SK-N-SH (cell line): ENCODE data around the gene POGLUT3.

Experiments
- FOSL2 ChIP-seq: IDR thresholded peaks from 2 replicates; pipeline ENCODE4 v1.4.0; 2012; ENCODE audit warnings: low read depth, mild to moderate bottlenecking, moderate library complexity, borderline replicate concordance
- FOXM1 ChIP-seq: IDR thresholded peaks from 2 replicates; pipeline ENCODE4 v1.4.0; 2012; ENCODE audit warnings: low read depth, mild to moderate bottlenecking
- NRF1 ChIP-seq: IDR thresholded peaks from 2 replicates; pipeline ENCODE4 v1.6.1; 2012; ENCODE audit warnings: low read depth, mild to moderate bottlenecking, low read length
- TAF1 ChIP-seq: IDR thresholded peaks from 2 replicates; pipeline ENCODE4 v1.6.1; 2012; ENCODE audit warnings: low read depth, mild to moderate bottlenecking, low read length, moderate library complexity, borderline replicate concordance
- TF ChIP-seq, protein P1 (sequence below): fragments of 150-350 bp; IDR thresholded peaks from 2 replicates; pipeline ENCODE4 v1.6.1; 2017; ENCODE audit warnings: antibody characterized with exemption, low read length, low read depth, borderline replicate concordance
- TF ChIP-seq, protein P2 (sequence below): IDR thresholded peaks from 2 replicates; pipeline ENCODE4 v1.6.1; 2012; ENCODE audit warnings: mild to moderate bottlenecking, low read depth, low read length, moderate library complexity

DNA sequence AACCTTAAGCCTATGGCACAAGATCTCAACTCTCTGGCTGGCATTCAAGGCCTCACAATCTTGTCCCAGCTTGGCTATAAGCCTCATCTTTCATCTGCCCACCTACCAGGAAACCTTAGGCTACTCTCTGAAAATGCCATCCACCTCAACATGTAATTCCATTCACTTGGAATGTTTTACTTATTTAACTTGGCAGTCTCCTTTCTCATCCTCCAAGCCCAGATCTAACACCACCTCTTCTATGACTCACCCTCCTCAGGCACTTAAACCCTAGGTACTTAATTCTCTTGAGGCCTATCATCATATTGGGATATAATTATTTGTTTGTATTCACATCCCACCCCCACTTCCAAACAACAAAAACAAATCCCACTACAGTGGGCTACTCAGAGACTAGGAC is 15.0 kb downstream of the POGLUT3 start:
- no peak for TF ChIP-seq NRF1
- TF ChIP-seq, protein P1, sequence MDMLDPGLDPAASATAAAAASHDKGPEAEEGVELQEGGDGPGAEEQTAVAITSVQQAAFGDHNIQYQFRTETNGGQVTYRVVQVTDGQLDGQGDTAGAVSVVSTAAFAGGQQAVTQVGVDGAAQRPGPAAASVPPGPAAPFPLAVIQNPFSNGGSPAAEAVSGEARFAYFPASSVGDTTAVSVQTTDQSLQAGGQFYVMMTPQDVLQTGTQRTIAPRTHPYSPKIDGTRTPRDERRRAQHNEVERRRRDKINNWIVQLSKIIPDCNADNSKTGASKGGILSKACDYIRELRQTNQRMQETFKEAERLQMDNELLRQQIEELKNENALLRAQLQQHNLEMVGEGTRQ: no peak
- TF ChIP-seq FOXM1: no peak
- TF ChIP-seq TAF1: no peak
- TF ChIP-seq FOSL2: no peak
- TF ChIP-seq, protein P2, sequence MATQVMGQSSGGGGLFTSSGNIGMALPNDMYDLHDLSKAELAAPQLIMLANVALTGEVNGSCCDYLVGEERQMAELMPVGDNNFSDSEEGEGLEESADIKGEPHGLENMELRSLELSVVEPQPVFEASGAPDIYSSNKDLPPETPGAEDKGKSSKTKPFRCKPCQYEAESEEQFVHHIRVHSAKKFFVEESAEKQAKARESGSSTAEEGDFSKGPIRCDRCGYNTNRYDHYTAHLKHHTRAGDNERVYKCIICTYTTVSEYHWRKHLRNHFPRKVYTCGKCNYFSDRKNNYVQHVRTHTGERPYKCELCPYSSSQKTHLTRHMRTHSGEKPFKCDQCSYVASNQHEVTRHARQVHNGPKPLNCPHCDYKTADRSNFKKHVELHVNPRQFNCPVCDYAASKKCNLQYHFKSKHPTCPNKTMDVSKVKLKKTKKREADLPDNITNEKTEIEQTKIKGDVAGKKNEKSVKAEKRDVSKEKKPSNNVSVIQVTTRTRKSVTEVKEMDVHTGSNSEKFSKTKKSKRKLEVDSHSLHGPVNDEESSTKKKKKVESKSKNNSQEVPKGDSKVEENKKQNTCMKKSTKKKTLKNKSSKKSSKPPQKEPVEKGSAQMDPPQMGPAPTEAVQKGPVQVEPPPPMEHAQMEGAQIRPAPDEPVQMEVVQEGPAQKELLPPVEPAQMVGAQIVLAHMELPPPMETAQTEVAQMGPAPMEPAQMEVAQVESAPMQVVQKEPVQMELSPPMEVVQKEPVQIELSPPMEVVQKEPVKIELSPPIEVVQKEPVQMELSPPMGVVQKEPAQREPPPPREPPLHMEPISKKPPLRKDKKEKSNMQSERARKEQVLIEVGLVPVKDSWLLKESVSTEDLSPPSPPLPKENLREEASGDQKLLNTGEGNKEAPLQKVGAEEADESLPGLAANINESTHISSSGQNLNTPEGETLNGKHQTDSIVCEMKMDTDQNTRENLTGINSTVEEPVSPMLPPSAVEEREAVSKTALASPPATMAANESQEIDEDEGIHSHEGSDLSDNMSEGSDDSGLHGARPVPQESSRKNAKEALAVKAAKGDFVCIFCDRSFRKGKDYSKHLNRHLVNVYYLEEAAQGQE: no peak
